IPS DF 6.9 (cell line): ENCODE measurements around the gene MKLN1.
"Not testable (repeated sequence)": the region's sequence is repeated elsewhere in the genome, so short reads cannot be mapped to it uniquely, and the experiment has no call there.

Experiments
- DNase-seq: peaks from one replicate; pipeline ENCODE4 v3.0.0-alpha.2; 2013; ENCODE audit warnings: low read depth, low spot score
- H3K27ac ChIP-seq: one replicate; pipeline ENCODE4 v1.5.1; 2013; ENCODE audit warnings: low read length, control low read depth
- H3K27me3 ChIP-seq: 2 replicates; pipeline ENCODE4 v1.6.1; 2013; ENCODE audit warnings: mild to moderate bottlenecking, low read length; ENCODE audit not compliant: control insufficient read depth, insufficient read depth
- H3K36me3 ChIP-seq: 2 replicates; pipeline ENCODE4 v1.6.1; 2013; ENCODE audit warnings: low read length; ENCODE audit not compliant: control insufficient read depth, insufficient read depth
- H3K4me1 ChIP-seq: 2 replicates; pipeline ENCODE4 v1.6.1; 2013; ENCODE audit warnings: low read length; ENCODE audit not compliant: control insufficient read depth, insufficient read depth
- H3K4me3 ChIP-seq: 2 replicates; pipeline ENCODE4 v1.5.1; 2013; ENCODE audit warnings: mild to moderate bottlenecking, low read length
- H3K9me3 ChIP-seq: 2 replicates; pipeline ENCODE4 v1.6.1; 2013; ENCODE audit warnings: low read length, inconsistent platforms; ENCODE audit not compliant: control insufficient read depth, insufficient read depth
- WGBS: extraction: QIAGEN DNeasy Blood & Tissue Kit; methylation state at CpG from one replicate; pipeline ENCODE4 v1.1.7; 2013; ENCODE audit warnings: mixed read lengths, missing lambda C conversion rate; ENCODE audit not compliant: insufficient read length, insufficient coverage; 5-methylcytosine and 5-hydroxymethylcytosine counted together

MKLN1 gene

GRCh38 chr7:131430826-131431225 lies 103.2 kb downstream of the MKLN1 start:
- H3K27ac ChIP-seq, H3K9me3 ChIP-seq, DNase-seq, H3K4me1 ChIP-seq, H3K36me3 ChIP-seq, H3K4me3 ChIP-seq, H3K27me3 ChIP-seq: not testable (repeated sequence)
- no CpG with 5 or more reads among the region's 7 CpGs for WGBS

- Histone ChIP-seq H3K4me1 (no peaks in the 10 kb centered on the region), H3K4me3 (no peak overlapping the region), H3K36me3 (no peaks in the 10 kb centered on the region), H3K27me3 (no peaks in the 10 kb centered on the region), H3K27ac (no peak overlapping the region), H3K9me3 (no peaks in the 10 kb centered on the region)
- DNase-seq = no peak
- WGBS = no CpG with 5 or more reads among the region's 3 CpGs
Observed at GRCh38 chr7:131431289-131431688, 103.6 kb downstream of the MKLN1 start.

- no peaks in the 10 kb centered on the region for H3K36me3 ChIP-seq
- no peaks in the 10 kb centered on the region for H3K27me3 ChIP-seq
- H3K27ac ChIP-seq = no peak overlapping the region
- no peak overlapping the region for H3K4me3 ChIP-seq
- H3K4me1 ChIP-seq = no peaks in the 10 kb centered on the region
- 100% methylated on average over 2 of the region's 3 CpGs for WGBS
- no peaks in the 10 kb centered on the region for H3K9me3 ChIP-seq
- DNase-seq = no peak
Observed at GRCh38 chr7:131431756-131432155, 104.1 kb downstream of the MKLN1 start.

- no peaks in the 10 kb centered on the region; the same call in 1 of the 2 replicates for H3K4me1 ChIP-seq
- no peak for DNase-seq
- WGBS = no CpG with 5 or more reads among the region's 3 CpGs
- peaks cover 3% of the 10 kb centered on the region; the same call in 1 of the 2 replicates for H3K36me3 ChIP-seq
- H3K27me3 ChIP-seq = no peaks in the 10 kb centered on the region
- H3K4me3 ChIP-seq = no peak overlapping the region
- H3K27ac ChIP-seq = no peak overlapping the region
- no peaks in the 10 kb centered on the region for H3K9me3 ChIP-seq
Observed at GRCh38 chr7:131436384-131436783, 108.7 kb downstream of the MKLN1 start.

GRCh38 chr7:131438969-131439368 lies 111.3 kb downstream of the MKLN1 start:
- Histone ChIP-seq H3K27ac (no peak overlapping the region), H3K27me3 (no peaks in the 10 kb centered on the region), H3K36me3 (peaks cover 3% of the 10 kb centered on the region; the same call in 1 of the 2 replicates), H3K9me3 (no peaks in the 10 kb centered on the region), H3K4me3 (no peak overlapping the region), H3K4me1 (no peaks in the 10 kb centered on the region; the same call in 1 of the 2 replicates)
- DNase-seq = no peak
- no CpG with 5 or more reads among the region's 2 CpGs for WGBS

- Histone ChIP-seq H3K36me3 (no peaks in the 10 kb centered on the region), H3K4me1 (no peaks in the 10 kb centered on the region; the same call in 1 of the 2 replicates), H3K4me3 (no peak overlapping the region), H3K27me3 (no peaks in the 10 kb centered on the region), H3K27ac (no peak overlapping the region), H3K9me3 (no peaks in the 10 kb centered on the region)
- whole genome bisulfite sequencing = no CpG with 5 or more reads among the region's 5 CpGs
- DNase-seq = no peak
Observed at GRCh38 chr7:131443496-131443895, 115.8 kb downstream of the MKLN1 start.

- DNase-seq = no peak
- Histone ChIP-seq H3K4me3 (no peak overlapping the region), H3K27ac (no peak overlapping the region), H3K9me3 (no peaks in the 10 kb centered on the region), H3K27me3 (no peaks in the 10 kb centered on the region), H3K4me1 (no peaks in the 10 kb centered on the region), H3K36me3 (no peaks in the 10 kb centered on the region)
- WGBS = no CpG with 5 or more reads among the region's 1 CpG
Observed at GRCh38 chr7:131444683-131445082, 117.0 kb downstream of the MKLN1 start.

- no CpG with 5 or more reads among the region's 2 CpGs for WGBS
- H3K4me3 ChIP-seq = no peak overlapping the region
- H3K27me3 ChIP-seq = no peaks in the 10 kb centered on the region
- no peak for DNase-seq
- H3K9me3 ChIP-seq = no peaks in the 10 kb centered on the region
- no peaks in the 10 kb centered on the region for H3K4me1 ChIP-seq
- no peaks in the 10 kb centered on the region for H3K36me3 ChIP-seq
- H3K27ac ChIP-seq = no peak overlapping the region
Observed at GRCh38 chr7:131449373-131449902, 121.8 kb downstream of the MKLN1 start.

- Histone ChIP-seq H3K27me3 (no peaks in the 10 kb centered on the region), H3K36me3 (no peaks in the 10 kb centered on the region), H3K27ac (no peak overlapping the region), H3K4me1 (no peaks in the 10 kb centered on the region), H3K9me3 (no peaks in the 10 kb centered on the region), H3K4me3 (no peak overlapping the region)
- no CpG with 5 or more reads among the region's 1 CpG for WGBS
- DNase-seq = no peak
Observed at GRCh38 chr7:131454498-131454897, 126.8 kb downstream of the MKLN1 start.

- DNase-seq = no peak
- H3K27me3 ChIP-seq = no peaks in the 10 kb centered on the region
- H3K4me3 ChIP-seq = no peak overlapping the region
- H3K36me3 ChIP-seq = no peaks in the 10 kb centered on the region
- no peaks in the 10 kb centered on the region for H3K4me1 ChIP-seq
- H3K9me3 ChIP-seq = no peaks in the 10 kb centered on the region
- no CpG with 5 or more reads among the region's 2 CpGs for WGBS
- H3K27ac ChIP-seq = no peak overlapping the region
Observed at GRCh38 chr7:131455001-131455400, 127.3 kb downstream of the MKLN1 start.

GRCh38 chr7:131455546-131455945 lies 127.9 kb downstream of the MKLN1 start:
- H3K9me3 ChIP-seq = no peaks in the 10 kb centered on the region
- WGBS = no CpG with 5 or more reads among the region's 7 CpGs

More at GRCh38 chr7:131455546-131455945, 127.9 kb downstream of the MKLN1 start:
- H3K27me3 ChIP-seq = no peaks in the 10 kb centered on the region
- no peak overlapping the region for H3K27ac ChIP-seq
- no peaks in the 10 kb centered on the region for H3K36me3 ChIP-seq
- H3K4me1 ChIP-seq = no peaks in the 10 kb centered on the region
- H3K4me3 ChIP-seq = no peak overlapping the region
- DNase-seq = no peak
